ENCODE results near the gene CTRB1. TPM values are rescaled to one million over a fixed set of nuclear protein-coding genes. Genes with fewer than 3 reads are reported as not detected.

CTRB1 gene
- total and polyA plus RNA-seq, 2 of the 13 experiments (the other 11 are each of a cell fraction or from before 2014, with no cell fraction given): not detected

DNA sequence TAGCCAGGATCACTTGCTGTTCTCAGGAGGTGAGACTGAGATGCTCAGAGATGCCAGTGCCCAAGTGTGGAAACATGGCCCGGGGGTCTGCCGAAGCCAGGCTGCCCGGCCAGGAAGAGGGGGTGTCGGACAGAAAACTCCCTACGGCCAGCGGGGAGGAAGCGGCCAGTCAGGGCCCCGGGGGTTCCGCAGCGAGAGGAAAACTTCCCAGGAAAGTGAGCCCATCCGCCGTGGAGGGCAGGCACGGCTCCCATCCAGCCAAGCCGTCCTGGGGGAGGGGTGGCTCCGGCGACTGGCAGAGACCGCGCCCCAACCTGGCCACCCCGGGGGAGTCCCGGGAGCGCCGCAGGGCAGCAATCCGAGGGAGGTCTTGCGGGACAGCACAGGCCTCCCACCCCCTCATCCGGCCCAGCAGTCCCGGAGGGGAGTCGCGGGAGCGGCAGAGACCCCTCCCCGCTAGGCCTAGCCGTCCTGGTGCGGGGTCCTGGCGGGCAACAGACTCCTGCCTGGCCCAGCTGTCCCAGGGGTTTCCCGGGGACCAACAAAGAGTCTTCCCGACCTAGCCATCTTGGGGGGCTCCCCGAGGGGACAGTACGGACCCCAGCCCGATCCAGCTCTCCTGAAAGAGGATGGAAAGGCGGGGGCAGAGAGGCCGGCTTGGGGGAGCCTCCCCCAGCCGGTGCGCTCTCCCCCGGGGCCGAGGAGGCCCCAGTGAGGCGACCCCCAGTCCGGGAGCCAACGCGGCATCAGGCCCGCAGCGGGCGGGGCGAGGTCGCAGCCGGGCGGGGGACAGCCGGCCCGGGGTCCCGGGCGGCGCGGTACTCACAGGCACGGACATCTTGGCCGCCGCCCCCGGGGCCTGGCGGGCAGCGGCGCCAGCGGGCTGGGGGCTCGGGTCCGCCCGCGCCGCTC lies 46.5 kb downstream of the CTRB1 start (continued):
- TF ChIP-seq, protein P1, sequence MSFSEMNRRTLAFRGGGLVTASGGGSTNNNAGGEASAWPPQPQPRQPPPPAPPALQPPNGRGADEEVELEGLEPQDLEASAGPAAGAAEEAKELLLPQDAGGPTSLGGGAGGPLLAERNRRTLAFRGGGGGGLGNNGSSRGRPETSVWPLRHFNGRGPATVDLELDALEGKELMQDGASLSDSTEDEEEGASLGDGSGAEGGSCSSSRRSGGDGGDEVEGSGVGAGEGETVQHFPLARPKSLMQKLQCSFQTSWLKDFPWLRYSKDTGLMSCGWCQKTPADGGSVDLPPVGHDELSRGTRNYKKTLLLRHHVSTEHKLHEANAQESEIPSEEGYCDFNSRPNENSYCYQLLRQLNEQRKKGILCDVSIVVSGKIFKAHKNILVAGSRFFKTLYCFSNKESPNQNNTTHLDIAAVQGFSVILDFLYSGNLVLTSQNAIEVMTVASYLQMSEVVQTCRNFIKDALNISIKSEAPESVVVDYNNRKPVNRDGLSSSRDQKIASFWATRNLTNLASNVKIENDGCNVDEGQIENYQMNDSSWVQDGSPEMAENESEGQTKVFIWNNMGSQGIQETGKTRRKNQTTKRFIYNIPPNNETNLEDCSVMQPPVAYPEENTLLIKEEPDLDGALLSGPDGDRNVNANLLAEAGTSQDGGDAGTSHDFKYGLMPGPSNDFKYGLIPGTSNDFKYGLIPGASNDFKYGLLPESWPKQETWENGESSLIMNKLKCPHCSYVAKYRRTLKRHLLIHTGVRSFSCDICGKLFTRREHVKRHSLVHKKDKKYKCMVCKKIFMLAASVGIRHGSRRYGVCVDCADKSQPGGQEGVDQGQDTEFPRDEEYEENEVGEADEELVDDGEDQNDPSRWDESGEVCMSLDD (CRISPR knock-in tag; IDR thresholded peaks at IDR 0.05; ENCODE audit: borderline replicate concordance): peak; percentile 53; the same call in 1 of the 2 replicates
- TF ChIP-seq ZNF776 (CRISPR knock-in tag; IDR thresholded peaks at IDR 0.05) (peak; percentile 63; the same call in 1 of the 2 replicates), RCOR2 (CRISPR knock-in tag; IDR thresholded peaks at IDR 0.05) (no peak), MXD4 (CRISPR knock-in tag; IDR thresholded peaks at IDR 0.05) (no peak), MYC (CRISPR knock-in tag; IDR thresholded peaks at IDR 0.05; ENCODE audit: borderline replicate concordance) (no peak; the same call in 1 of the 2 replicates), JUNB (CRISPR knock-in tag; IDR thresholded peaks at IDR 0.05; ENCODE audit: borderline replicate concordance) (no peak), CBX5 (CRISPR knock-in tag; IDR thresholded peaks at IDR 0.05; ENCODE audit: borderline replicate concordance) (no peak), SMYD3 (CRISPR knock-in tag; IDR thresholded peaks at IDR 0.05) (no peak), ZNF570 (CRISPR knock-in tag; IDR thresholded peaks at IDR 0.05; ENCODE audit: borderline replicate concordance) (no peak), CEBPG (CRISPR knock-in tag; IDR thresholded peaks at IDR 0.05) (no peak)
- TF ChIP-seq, protein P2, sequence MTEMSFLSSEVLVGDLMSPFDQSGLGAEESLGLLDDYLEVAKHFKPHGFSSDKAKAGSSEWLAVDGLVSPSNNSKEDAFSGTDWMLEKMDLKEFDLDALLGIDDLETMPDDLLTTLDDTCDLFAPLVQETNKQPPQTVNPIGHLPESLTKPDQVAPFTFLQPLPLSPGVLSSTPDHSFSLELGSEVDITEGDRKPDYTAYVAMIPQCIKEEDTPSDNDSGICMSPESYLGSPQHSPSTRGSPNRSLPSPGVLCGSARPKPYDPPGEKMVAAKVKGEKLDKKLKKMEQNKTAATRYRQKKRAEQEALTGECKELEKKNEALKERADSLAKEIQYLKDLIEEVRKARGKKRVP (CRISPR knock-in tag; IDR thresholded peaks at IDR 0.05): no peak
- TF ChIP-seq, protein P3, sequence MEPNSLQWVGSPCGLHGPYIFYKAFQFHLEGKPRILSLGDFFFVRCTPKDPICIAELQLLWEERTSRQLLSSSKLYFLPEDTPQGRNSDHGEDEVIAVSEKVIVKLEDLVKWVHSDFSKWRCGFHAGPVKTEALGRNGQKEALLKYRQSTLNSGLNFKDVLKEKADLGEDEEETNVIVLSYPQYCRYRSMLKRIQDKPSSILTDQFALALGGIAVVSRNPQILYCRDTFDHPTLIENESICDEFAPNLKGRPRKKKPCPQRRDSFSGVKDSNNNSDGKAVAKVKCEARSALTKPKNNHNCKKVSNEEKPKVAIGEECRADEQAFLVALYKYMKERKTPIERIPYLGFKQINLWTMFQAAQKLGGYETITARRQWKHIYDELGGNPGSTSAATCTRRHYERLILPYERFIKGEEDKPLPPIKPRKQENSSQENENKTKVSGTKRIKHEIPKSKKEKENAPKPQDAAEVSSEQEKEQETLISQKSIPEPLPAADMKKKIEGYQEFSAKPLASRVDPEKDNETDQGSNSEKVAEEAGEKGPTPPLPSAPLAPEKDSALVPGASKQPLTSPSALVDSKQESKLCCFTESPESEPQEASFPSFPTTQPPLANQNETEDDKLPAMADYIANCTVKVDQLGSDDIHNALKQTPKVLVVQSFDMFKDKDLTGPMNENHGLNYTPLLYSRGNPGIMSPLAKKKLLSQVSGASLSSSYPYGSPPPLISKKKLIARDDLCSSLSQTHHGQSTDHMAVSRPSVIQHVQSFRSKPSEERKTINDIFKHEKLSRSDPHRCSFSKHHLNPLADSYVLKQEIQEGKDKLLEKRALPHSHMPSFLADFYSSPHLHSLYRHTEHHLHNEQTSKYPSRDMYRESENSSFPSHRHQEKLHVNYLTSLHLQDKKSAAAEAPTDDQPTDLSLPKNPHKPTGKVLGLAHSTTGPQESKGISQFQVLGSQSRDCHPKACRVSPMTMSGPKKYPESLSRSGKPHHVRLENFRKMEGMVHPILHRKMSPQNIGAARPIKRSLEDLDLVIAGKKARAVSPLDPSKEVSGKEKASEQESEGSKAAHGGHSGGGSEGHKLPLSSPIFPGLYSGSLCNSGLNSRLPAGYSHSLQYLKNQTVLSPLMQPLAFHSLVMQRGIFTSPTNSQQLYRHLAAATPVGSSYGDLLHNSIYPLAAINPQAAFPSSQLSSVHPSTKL (CRISPR knock-in tag; IDR thresholded peaks at IDR 0.05): no peak
- TF ChIP-seq, protein P4, sequence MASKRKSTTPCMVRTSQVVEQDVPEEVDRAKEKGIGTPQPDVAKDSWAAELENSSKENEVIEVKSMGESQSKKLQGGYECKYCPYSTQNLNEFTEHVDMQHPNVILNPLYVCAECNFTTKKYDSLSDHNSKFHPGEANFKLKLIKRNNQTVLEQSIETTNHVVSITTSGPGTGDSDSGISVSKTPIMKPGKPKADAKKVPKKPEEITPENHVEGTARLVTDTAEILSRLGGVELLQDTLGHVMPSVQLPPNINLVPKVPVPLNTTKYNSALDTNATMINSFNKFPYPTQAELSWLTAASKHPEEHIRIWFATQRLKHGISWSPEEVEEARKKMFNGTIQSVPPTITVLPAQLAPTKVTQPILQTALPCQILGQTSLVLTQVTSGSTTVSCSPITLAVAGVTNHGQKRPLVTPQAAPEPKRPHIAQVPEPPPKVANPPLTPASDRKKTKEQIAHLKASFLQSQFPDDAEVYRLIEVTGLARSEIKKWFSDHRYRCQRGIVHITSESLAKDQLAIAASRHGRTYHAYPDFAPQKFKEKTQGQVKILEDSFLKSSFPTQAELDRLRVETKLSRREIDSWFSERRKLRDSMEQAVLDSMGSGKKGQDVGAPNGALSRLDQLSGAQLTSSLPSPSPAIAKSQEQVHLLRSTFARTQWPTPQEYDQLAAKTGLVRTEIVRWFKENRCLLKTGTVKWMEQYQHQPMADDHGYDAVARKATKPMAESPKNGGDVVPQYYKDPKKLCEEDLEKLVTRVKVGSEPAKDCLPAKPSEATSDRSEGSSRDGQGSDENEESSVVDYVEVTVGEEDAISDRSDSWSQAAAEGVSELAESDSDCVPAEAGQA (IDR thresholded peaks at IDR 0.05; ENCODE audit: low read depth): no peak
- TF ChIP-seq, protein P4 (CRISPR knock-in tag; IDR thresholded peaks at IDR 0.05; ENCODE audit: borderline replicate concordance): no peak
